Stimulated activated CD8-positive, alpha-beta memory T cell treated with anti-CD3 and anti-CD28 coated beads, Interleukin-2, amount 100 ng/mL, for 1 hour (primary cell): ENCODE data around the gene ICE2.

ENCODE experiments used
- DNase-seq, 2 donors: peaks; one replicate each; pipeline ENCODE4 v3.0.0-alpha.2; 2020; ENCODE audit warnings: low read depth in 2 of 2

Gene ICE2

DNA sequence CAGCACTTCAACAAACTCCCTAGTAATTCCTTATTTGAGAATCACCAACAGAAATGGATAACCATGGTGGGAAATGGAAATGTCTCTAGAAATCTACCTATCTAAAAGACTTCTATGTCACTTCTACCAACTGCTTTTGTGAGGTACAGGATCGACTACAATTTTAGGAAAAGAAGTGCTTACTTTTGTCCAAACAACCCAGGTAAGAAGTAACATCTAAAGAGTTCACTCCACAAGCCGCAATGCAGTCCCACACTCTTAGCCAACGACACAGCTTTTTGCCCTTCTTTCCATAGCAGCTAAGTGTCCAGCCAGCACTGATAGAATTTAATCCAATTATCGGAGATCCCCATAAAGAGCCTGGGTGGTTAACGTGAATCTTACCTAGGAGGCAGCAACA lies 109.2 kb downstream of the ICE2 start:
- DNase-seq, result no peak
